Measurements from ENCODE around the gene TPCN2. TPM values are rescaled to one million over a fixed set of nuclear protein-coding genes. Genes with fewer than 3 reads are reported as not detected.

Gene TPCN2
- total and polyA plus RNA-seq, 11 donors: 4.1 to 17.6 (median 7.5) TPM

DNA sequence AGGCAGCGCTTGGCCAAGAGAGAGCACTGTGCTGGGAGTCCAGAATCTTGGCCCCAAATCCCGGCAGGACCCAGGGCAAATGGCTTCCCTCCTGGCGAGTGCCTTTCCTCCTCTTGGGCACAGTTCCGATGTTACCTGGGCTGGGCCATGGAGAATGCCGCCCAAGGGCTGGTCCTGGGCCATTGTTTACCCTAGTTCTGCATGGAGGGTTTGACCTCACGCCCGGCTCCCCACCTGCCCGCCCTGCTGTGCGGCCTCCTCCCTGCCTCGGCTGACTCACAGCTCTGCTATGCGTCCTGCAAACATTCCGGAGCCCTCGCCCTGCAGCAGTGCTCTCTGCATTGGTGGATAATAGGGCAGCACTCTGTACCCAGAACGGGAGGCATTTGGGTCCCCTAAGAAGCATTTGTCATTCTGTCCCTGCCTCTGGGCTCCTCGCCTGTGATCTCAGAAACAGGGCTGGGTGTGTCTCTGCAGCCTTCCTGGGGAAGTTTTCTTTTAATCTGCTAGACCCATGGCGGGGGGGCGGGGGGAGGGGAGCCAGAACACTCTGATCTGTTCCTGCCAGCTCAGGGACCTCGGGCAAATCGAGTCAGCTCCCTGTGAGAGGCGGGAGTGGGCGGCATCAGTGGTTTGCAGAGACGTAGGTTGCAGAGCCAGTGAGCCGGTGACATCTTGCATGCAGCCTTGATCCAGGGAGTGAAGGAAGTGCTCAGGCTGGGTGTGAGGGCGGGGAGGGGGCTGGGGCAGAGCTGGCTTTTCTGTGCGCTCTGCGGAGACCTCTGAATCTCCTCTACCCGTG is 74.1 kb downstream of the TPCN2 start:
- Histone ChIP-seq H3K27ac (peak overlapping the region in 11 of 12 donors; percentile 42 to 75 (median 70)), H3K4me1 (peaks cover 10 to 27% (median 18%) of the 10 kb centered on the region in 12 donors), H3K36me3 (no peaks in the 10 kb centered on the region), H3K27me3 (no peaks in the 10 kb centered on the region), H3K9me3 (peaks cover 0 to 9% (median under 1%) of the 10 kb centered on the region in 12 donors), H3K4me3 (peak overlapping the region in 3 of 12 donors; percentile 3 to 10 (median 4))
- DNase-seq (peak in 4 of 5 donors; percentile 57 to 87 (median 72)), ATAC-seq (peak; percentile 85 to 92 (median 90))
- intact Hi-C loops (cut with DNase I): loop anchor here in 5 of 10 donors (5.0 to 10.0 kb wide), 5 partner anchors 162 to 519 kb away; partner anchors contain the start of genes CCND1 (in 2 of the 5) and MYEOV (in 1 of the 5)
- 25 to 33% (median 30%) methylated on average over 25 to 27 of the region's 27 CpGs for WGBS, 4 donors
- TF ChIP-seq POLR2A (IDR thresholded peaks at IDR 0.05): peak in 1 of 2 donors; percentile 21
- TF ChIP-seq, protein P1, sequence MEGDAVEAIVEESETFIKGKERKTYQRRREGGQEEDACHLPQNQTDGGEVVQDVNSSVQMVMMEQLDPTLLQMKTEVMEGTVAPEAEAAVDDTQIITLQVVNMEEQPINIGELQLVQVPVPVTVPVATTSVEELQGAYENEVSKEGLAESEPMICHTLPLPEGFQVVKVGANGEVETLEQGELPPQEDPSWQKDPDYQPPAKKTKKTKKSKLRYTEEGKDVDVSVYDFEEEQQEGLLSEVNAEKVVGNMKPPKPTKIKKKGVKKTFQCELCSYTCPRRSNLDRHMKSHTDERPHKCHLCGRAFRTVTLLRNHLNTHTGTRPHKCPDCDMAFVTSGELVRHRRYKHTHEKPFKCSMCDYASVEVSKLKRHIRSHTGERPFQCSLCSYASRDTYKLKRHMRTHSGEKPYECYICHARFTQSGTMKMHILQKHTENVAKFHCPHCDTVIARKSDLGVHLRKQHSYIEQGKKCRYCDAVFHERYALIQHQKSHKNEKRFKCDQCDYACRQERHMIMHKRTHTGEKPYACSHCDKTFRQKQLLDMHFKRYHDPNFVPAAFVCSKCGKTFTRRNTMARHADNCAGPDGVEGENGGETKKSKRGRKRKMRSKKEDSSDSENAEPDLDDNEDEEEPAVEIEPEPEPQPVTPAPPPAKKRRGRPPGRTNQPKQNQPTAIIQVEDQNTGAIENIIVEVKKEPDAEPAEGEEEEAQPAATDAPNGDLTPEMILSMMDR (IDR thresholded peaks at IDR 0.05): no peak

GRCh38 chr11:69123593-69124545 is 75.1 kb downstream of the TPCN2 start:
- peaks cover 10 to 27% (median 18%) of the 10 kb centered on the region in 12 donors for H3K4me1 ChIP-seq
- no peaks in the 10 kb centered on the region for H3K27me3 ChIP-seq
- peaks cover 0 to 18% (median 1%) of the 10 kb centered on the region in 12 donors for H3K9me3 ChIP-seq
- peak overlapping the region in 1 of 12 donors; percentile 10 for H3K4me3 ChIP-seq
- WGBS, 4 donors: 84 to 89% (median 87%) methylated on average over 23 to 27 of the region's 27 CpGs
- DNase-seq: no peak
- TF ChIP-seq POLR2A (IDR thresholded peaks at IDR 0.05): no peak
- TF ChIP-seq, protein P1 (IDR thresholded peaks at IDR 0.05): no peak
- intact Hi-C loops (cut with DNase I): loop anchor here in 5 of 10 donors (5.0 to 10.0 kb wide), 5 partner anchors 161 to 518 kb away; partner anchors contain the start of genes CCND1 (in 2 of the 5) and MYEOV (in 1 of the 5)
- H3K36me3 ChIP-seq: no peaks in the 10 kb centered on the region
- H3K27ac ChIP-seq: peak overlapping the region in 9 of 12 donors; percentile 42 to 75 (median 70)
- peak in 1 of 4 donors; percentile 2 for ATAC-seq

- no peak overlapping the region for H3K4me3 ChIP-seq
- H3K36me3 ChIP-seq: no peaks in the 10 kb centered on the region
- no peak overlapping the region for H3K27ac ChIP-seq
- no peak for TF ChIP-seq POLR2A (IDR thresholded peaks at IDR 0.05)
- TF ChIP-seq, protein P1 (IDR thresholded peaks at IDR 0.05): no peak
- ATAC-seq (no peak), DNase-seq (no peak)
- peaks cover 0 to 17% (median 0%) of the 10 kb centered on the region in 12 donors for H3K9me3 ChIP-seq
- peaks cover 10 to 33% (median 20%) of the 10 kb centered on the region in 12 donors for H3K4me1 ChIP-seq
- intact Hi-C loops (cut with DNase I): loop anchor here in 3 of 10 donors (5.0 to 10.0 kb wide), 4 partner anchors 86 to 369 kb away; partner anchors contain the start of gene MYEOV (in 1 of the 3)
- H3K27me3 ChIP-seq: no peaks in the 10 kb centered on the region
- WGBS, 4 donors: 87 to 99% (median 95%) methylated on average over 3 of the region's 3 CpGs
Observed at GRCh38 chr11:69125861-69126260, 77.1 kb downstream of the TPCN2 start.

Measured in heart left ventricle (tissue), 16 donors.